ENCODE measurements around the gene BBS1.

DNA sequence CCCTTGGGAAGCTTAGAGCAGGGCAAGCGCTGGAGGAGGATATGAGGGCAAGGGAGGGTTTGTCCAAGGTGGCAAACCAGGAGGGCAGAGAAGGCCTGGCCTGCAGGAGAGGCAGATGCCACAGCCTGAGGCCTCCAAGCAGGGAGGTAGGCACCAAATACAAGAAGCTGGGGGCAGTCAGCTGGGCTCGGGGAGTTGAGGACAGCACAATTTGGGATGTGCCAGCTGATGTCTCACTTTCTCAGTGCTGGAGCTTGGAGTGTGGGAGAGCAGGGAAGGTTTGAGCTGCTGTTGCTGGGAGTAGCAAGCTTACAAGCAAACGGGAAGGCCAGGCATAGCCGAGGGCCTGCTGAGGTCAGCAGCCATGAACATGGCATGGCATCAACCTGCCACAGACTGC is 31.5 kb downstream of the BBS1 start:
- TF ChIP-seq, protein P1, sequence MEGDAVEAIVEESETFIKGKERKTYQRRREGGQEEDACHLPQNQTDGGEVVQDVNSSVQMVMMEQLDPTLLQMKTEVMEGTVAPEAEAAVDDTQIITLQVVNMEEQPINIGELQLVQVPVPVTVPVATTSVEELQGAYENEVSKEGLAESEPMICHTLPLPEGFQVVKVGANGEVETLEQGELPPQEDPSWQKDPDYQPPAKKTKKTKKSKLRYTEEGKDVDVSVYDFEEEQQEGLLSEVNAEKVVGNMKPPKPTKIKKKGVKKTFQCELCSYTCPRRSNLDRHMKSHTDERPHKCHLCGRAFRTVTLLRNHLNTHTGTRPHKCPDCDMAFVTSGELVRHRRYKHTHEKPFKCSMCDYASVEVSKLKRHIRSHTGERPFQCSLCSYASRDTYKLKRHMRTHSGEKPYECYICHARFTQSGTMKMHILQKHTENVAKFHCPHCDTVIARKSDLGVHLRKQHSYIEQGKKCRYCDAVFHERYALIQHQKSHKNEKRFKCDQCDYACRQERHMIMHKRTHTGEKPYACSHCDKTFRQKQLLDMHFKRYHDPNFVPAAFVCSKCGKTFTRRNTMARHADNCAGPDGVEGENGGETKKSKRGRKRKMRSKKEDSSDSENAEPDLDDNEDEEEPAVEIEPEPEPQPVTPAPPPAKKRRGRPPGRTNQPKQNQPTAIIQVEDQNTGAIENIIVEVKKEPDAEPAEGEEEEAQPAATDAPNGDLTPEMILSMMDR (IDR thresholded peaks at IDR 0.05; ENCODE audit: insufficient read depth, low read depth, low read length): no peak
- TF ChIP-seq EZH2 (IDR thresholded peaks at IDR 0.05; ENCODE audit: insufficient read depth, low read length): no peak

Data from astrocyte (in vitro differentiated cells and primary cell).